ENCODE measurements around the gene NFAM1.

- TF ChIP-seq POLR2A (IDR thresholded peaks at IDR 0.05) (no peak), CTCF (IDR thresholded peaks at IDR 0.05) (no peak)
Observed at GRCh38 chr22:42387631-42388030, 44.6 kb downstream of the NFAM1 start.

All from right lobe of liver (tissue), 4 donors.